ENCODE results near the gene LYG1. TPM values are rescaled to one million over a fixed set of nuclear protein-coding genes. Genes with fewer than 3 reads are reported as not detected.

LYG1 gene
- total and polyA plus RNA-seq, 2 of the 13 experiments (the other 11 are each of a cell fraction or from before 2014, with no cell fraction given): 1.00 to 2.9 TPM

DNA sequence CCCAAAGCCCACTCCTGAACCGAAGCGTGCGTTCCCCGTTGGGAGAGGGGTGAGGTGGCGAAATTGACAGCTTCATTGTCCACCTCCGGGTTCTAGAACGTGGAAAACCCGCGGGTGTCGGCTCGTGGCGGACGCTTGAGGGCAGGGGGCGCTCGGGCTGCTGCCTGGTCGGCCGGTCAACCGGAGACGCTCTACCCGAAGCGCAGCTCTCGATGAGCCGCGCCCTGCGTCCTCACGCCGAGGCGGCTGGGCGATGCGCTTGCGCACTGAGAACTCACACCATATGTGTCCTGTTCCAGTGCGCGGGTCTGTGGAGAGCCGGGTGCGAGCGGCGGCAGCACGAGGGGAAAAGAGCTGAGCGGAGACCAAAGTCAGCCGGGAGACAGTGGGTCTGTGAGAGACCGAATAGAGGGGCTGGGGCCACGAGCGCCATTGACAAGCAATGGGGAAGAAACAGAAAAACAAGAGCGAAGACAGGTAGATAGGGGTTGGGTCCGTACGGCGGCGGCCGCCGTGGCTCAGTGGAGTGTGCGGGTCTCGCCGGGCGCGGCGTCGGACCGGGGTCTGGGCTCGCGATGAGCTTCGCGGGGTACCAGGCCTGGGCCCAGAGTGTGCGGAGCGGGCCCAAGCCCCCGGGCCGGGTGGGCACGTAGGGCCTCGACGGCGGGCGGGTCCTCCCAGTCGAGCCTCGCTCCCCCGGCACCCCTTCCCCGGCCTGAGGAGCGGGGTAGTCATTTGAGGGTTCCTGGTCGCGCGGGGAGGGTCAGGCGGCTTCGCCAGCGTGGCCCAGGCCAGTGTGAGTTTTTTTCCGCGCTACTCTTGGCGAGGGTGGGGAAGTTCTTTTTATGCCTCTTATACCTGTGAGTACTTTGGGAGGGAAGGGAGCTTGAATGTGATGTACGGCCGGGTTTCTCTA lies 36.4 kb upstream of the LYG1 start, which contains the start of gene EIF5B (continued):
- TF ChIP-seq, protein P1, sequence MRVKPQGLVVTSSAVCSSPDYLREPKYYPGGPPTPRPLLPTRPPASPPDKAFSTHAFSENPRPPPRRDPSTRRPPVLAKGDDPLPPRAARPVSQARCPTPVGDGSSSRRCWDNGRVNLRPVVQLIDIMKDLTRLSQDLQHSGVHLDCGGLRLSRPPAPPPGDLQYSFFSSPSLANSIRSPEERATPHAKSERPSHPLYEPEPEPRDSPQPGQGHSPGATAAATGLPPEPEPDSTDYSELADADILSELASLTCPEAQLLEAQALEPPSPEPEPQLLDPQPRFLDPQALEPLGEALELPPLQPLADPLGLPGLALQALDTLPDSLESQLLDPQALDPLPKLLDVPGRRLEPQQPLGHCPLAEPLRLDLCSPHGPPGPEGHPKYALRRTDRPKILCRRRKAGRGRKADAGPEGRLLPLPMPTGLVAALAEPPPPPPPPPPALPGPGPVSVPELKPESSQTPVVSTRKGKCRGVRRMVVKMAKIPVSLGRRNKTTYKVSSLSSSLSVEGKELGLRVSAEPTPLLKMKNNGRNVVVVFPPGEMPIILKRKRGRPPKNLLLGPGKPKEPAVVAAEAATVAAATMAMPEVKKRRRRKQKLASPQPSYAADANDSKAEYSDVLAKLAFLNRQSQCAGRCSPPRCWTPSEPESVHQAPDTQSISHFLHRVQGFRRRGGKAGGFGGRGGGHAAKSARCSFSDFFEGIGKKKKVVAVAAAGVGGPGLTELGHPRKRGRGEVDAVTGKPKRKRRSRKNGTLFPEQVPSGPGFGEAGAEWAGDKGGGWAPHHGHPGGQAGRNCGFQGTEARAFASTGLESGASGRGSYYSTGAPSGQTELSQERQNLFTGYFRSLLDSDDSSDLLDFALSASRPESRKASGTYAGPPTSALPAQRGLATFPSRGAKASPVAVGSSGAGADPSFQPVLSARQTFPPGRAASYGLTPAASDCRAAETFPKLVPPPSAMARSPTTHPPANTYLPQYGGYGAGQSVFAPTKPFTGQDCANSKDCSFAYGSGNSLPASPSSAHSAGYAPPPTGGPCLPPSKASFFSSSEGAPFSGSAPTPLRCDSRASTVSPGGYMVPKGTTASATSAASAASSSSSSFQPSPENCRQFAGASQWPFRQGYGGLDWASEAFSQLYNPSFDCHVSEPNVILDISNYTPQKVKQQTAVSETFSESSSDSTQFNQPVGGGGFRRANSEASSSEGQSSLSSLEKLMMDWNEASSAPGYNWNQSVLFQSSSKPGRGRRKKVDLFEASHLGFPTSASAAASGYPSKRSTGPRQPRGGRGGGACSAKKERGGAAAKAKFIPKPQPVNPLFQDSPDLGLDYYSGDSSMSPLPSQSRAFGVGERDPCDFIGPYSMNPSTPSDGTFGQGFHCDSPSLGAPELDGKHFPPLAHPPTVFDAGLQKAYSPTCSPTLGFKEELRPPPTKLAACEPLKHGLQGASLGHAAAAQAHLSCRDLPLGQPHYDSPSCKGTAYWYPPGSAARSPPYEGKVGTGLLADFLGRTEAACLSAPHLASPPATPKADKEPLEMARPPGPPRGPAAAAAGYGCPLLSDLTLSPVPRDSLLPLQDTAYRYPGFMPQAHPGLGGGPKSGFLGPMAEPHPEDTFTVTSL (CRISPR knock-in tag; IDR thresholded peaks at IDR 0.05; ENCODE audit: borderline replicate concordance): no peak
- TF ChIP-seq, protein P2, sequence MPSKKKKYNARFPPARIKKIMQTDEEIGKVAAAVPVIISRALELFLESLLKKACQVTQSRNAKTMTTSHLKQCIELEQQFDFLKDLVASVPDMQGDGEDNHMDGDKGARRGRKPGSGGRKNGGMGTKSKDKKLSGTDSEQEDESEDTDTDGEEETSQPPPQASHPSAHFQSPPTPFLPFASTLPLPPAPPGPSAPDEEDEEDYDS (CRISPR knock-in tag; IDR thresholded peaks at IDR 0.05): peak; percentile 92
- TF ChIP-seq GABPA (IDR thresholded peaks at IDR 0.05; ENCODE audit: low read depth, low read length) (peak; percentile 49; the same call in 1 of the 2 replicates), GABPA (CRISPR knock-in tag; IDR thresholded peaks at IDR 0.05; ENCODE audit: low read depth) (peak; percentile 86), POLR2AphosphoS2 (IDR thresholded peaks at IDR 0.05; ENCODE audit: low read depth, low read length) (no peak), PHF21A (CRISPR knock-in tag; IDR thresholded peaks at IDR 0.05) (peak; percentile 66; the same call in 1 of the 2 replicates), GPN1 (CRISPR knock-in tag; IDR thresholded peaks at IDR 0.05; ENCODE audit: borderline replicate concordance) (no peak), MAFF (IDR thresholded peaks at IDR 0.05; ENCODE audit: low read depth, low read length) (no peak; the same call in 1 of the 2 replicates), BHLHE40 (IDR thresholded peaks at IDR 0.05; ENCODE audit: low read length) (no peak), SMARCE1 (IDR thresholded peaks at IDR 0.05; ENCODE audit: borderline replicate concordance) (no peak), TP53 (CRISPR knock-in tag; conservative IDR thresholded peaks at IDR 0.05) (peak; percentile 69), HNF4A (CRISPR knock-in tag; IDR thresholded peaks at IDR 0.05) (peak; percentile 44; the same call in 1 of the 2 replicates), ZNF737 (CRISPR knock-in tag; IDR thresholded peaks at IDR 0.05; ENCODE audit: borderline replicate concordance) (no peak), ATRX (CRISPR knock-in tag; IDR thresholded peaks at IDR 0.05; ENCODE audit: borderline replicate concordance) (no peak), MED13 (CRISPR knock-in tag; IDR thresholded peaks at IDR 0.05) (peak; percentile 72), TEAD3 (CRISPR knock-in tag; optimal IDR thresholded peaks at IDR 0.05; ENCODE audit: borderline replicate concordance) (peak; percentile 84), FOXJ3 (CRISPR knock-in tag; IDR thresholded peaks at IDR 0.05; ENCODE audit: borderline replicate concordance) (peak; percentile 41; the same call in 1 of the 2 replicates), ZNF564 (CRISPR knock-in tag; IDR thresholded peaks at IDR 0.05) (peak; percentile 86; the same call in 1 of the 2 replicates)
- TF ChIP-seq, protein P3, sequence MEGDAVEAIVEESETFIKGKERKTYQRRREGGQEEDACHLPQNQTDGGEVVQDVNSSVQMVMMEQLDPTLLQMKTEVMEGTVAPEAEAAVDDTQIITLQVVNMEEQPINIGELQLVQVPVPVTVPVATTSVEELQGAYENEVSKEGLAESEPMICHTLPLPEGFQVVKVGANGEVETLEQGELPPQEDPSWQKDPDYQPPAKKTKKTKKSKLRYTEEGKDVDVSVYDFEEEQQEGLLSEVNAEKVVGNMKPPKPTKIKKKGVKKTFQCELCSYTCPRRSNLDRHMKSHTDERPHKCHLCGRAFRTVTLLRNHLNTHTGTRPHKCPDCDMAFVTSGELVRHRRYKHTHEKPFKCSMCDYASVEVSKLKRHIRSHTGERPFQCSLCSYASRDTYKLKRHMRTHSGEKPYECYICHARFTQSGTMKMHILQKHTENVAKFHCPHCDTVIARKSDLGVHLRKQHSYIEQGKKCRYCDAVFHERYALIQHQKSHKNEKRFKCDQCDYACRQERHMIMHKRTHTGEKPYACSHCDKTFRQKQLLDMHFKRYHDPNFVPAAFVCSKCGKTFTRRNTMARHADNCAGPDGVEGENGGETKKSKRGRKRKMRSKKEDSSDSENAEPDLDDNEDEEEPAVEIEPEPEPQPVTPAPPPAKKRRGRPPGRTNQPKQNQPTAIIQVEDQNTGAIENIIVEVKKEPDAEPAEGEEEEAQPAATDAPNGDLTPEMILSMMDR (CRISPR knock-in tag; IDR thresholded peaks at IDR 0.05): peak; percentile 98
- TF ChIP-seq, protein P4, sequence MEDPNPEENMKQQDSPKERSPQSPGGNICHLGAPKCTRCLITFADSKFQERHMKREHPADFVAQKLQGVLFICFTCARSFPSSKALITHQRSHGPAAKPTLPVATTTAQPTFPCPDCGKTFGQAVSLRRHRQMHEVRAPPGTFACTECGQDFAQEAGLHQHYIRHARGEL (CRISPR knock-in tag; IDR thresholded peaks at IDR 0.05): no peak
